Prostate gland (tissue), 2 donors: ENCODE data around the gene ACTG2. TPM values are rescaled to one million over a fixed set of nuclear protein-coding genes. Genes with fewer than 3 reads are reported as not detected.

ENCODE experiments used
- DNase-seq: peaks from one replicate; pipeline ENCODE4 v3.0.0-alpha.2; 2019; ENCODE audit warnings: low spot score
- H3K27ac ChIP-seq, 2 donors: fragments of 200-600 bp; sonication (generic); 2 replicates each; pipeline ENCODE4 v1.5.1; 2017 to 2019
- H3K27me3 ChIP-seq: fragments of 200-600 bp; sonication (generic); replicated peaks from 2 replicates; pipeline ENCODE4 v1.5.1; 2019; ENCODE audit not compliant: insufficient read depth
- H3K36me3 ChIP-seq, 2 donors: fragments of 200-600 bp; sonication (generic); 1 replicate in 1 of 2; 2 replicates in 1 of 2; pipeline versions ENCODE4 v1.5.1 to v1.8.1; 2017 to 2019
- H3K4me1 ChIP-seq: fragments of 200-600 bp; sonication (generic); replicated peaks from 2 replicates; pipeline ENCODE4 v1.5.1; 2019
- H3K4me3 ChIP-seq, 2 donors: fragments of 200-600 bp; sonication (generic); 2 replicates each; pipeline ENCODE4 v1.5.1; 2017 to 2019
- H3K9me3 ChIP-seq: fragments of 200-600 bp; sonication (generic); 2 replicates; pipeline ENCODE4 v1.5.1; 2017
- CTCF ChIP-seq, 4 experiments: fragments of 200-600 bp in 2 of 4; fragments of 450-650 bp in 2 of 4; sonication (generic) in 2 of 4; IDR thresholded peaks; 1 replicate in 3 of 4; 2 replicates in 1 of 4; pipeline ENCODE4 v1.5.1; 2016 to 2019; ENCODE audit warnings: antibody characterized with exemption in 4 of 4, mild to moderate bottlenecking in 2 of 4, moderate library complexity in 2 of 4
- POLR2A ChIP-seq: fragments of 450-650 bp; IDR thresholded peaks from one replicate; pipeline ENCODE4 v1.6.1; 2016; ENCODE audit warnings: antibody characterized with exemption, mild to moderate bottlenecking
- POLR2AphosphoS5 ChIP-seq: sonication (generic); formaldehyde crosslinking; IDR thresholded peaks from one replicate; pipeline ENCODE4 v1.6.1; 2017; ENCODE audit warnings: antibody characterized with exemption
- WGBS: methylation state at CpG from one replicate; pipeline ENCODE4 v1.1.5; 2018; 5-methylcytosine and 5-hydroxymethylcytosine counted together
- intact Hi-C: fragments of 100-400 bp; cut with DNase I; formaldehyde crosslinking; loops from one replicate; pipeline ENCODE4 v1.14.2; 2022
- total RNA-seq, 2 donors: library from RNA; depleted of rRNA; stranded (reverse); fragments of >200 nt; gene quantifications; one replicate each; pipeline ENCODE4 v1.1.0, GENCODE V29; 2016

The ACTG2 gene
- total RNA-seq, 2 donors from 2014 or later = 1,031 to 1,176 TPM

DNA sequence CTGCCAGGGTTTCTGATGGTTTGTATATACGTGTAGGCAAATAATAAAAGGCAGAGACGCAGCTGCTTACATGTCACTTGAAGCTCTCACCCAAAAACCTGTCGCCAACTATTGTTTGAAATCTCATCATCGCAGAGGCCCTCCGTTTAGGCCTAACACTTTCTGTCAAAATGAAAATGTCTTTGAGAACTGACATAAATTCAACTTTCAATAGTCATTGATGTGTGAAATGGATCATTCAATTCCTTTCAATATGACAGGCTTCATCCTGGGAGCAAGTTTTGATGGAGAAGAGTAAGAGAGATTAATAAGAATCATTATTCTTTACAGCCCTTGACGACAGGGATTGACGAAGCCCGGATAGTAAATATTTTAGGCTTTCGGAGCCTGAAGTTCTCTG is 2.7 kb downstream of the ACTG2 start:
- Histone ChIP-seq H3K4me1 (no peaks in the 10 kb centered on the region), H3K4me3 (peak overlapping the region; percentile 15 to 29), H3K27me3 (no peaks in the 10 kb centered on the region), H3K27ac (peak overlapping the region; percentile 67 to 80), H3K36me3 (no peaks in the 10 kb centered on the region), H3K9me3 (no peaks in the 10 kb centered on the region)
- WGBS = 47% methylated on average over 9 of the region's 9 CpGs
- intact Hi-C loops = no loop called here
- no peak for DNase-seq
- TF ChIP-seq CTCF (IDR thresholded peaks at IDR 0.05) = no peak
- no peak for TF ChIP-seq POLR2AphosphoS5
- TF ChIP-seq POLR2A = no peak

- no peaks in the 10 kb centered on the region for H3K4me1 ChIP-seq
- DNase-seq = no peak
- no peaks in the 10 kb centered on the region for H3K9me3 ChIP-seq
- WGBS = 57% methylated on average over 15 of the region's 15 CpGs
- H3K36me3 ChIP-seq = no peaks in the 10 kb centered on the region
- TF ChIP-seq POLR2AphosphoS5 (no peak), POLR2A (no peak), CTCF (IDR thresholded peaks at IDR 0.05) (no peak)
- intact Hi-C loops = no loop called here
- H3K27me3 ChIP-seq = no peaks in the 10 kb centered on the region
- peak overlapping the region; percentile 15 to 29 for H3K4me3 ChIP-seq
- peak overlapping the region; percentile 67 to 80 for H3K27ac ChIP-seq
Measured at GRCh38 chr2:73896362-73897239, 3.8 kb downstream of the ACTG2 start.

- intact Hi-C loops = no loop called here
- Histone ChIP-seq H3K4me3 (peak overlapping the region; percentile 15 to 29), H3K36me3 (no peaks in the 10 kb centered on the region), H3K27me3 (no peaks in the 10 kb centered on the region), H3K9me3 (no peaks in the 10 kb centered on the region), H3K27ac (peak overlapping the region; percentile 67 to 80), H3K4me1 (no peaks in the 10 kb centered on the region)
- WGBS = 62% methylated on average over 4 of the region's 4 CpGs
- no peak for TF ChIP-seq CTCF (IDR thresholded peaks at IDR 0.05)
- TF ChIP-seq POLR2AphosphoS5 = peak; percentile 2
- no peak for DNase-seq
Measured at GRCh38 chr2:73897240-73897583, 4.4 kb downstream of the ACTG2 start.

- H3K27ac ChIP-seq = peak overlapping the region in 1 of 2 donors; percentile 80
- H3K27me3 ChIP-seq = no peaks in the 10 kb centered on the region
- 24% methylated on average over 6 of the region's 6 CpGs for WGBS
- peak overlapping the region; percentile 15 to 29 for H3K4me3 ChIP-seq
- no peaks in the 10 kb centered on the region for H3K36me3 ChIP-seq
- DNase-seq = no peak
- no peaks in the 10 kb centered on the region for H3K4me1 ChIP-seq
- no peak for TF ChIP-seq CTCF (IDR thresholded peaks at IDR 0.05)
- no peak for TF ChIP-seq POLR2A
- TF ChIP-seq POLR2AphosphoS5 = peak; percentile 57
- H3K9me3 ChIP-seq = no peaks in the 10 kb centered on the region
- intact Hi-C loops = no loop called here
Measured at GRCh38 chr2:73897934-73898333, 5.1 kb downstream of the ACTG2 start.

GRCh38 chr2:73899801-73900336 is 7.1 kb downstream of the ACTG2 start:
- DNase-seq = no peak
- H3K4me3 ChIP-seq = peak overlapping the region in 1 of 2 donors; percentile 7
- no peaks in the 10 kb centered on the region for H3K4me1 ChIP-seq
- no peak for TF ChIP-seq CTCF (IDR thresholded peaks at IDR 0.05)
- no peak for TF ChIP-seq POLR2A
- no peak for TF ChIP-seq POLR2AphosphoS5
- intact Hi-C loops = no loop called here
- WGBS = 53% methylated on average over 8 of the region's 8 CpGs
- H3K36me3 ChIP-seq = no peaks in the 10 kb centered on the region
- no peak overlapping the region for H3K27ac ChIP-seq
- H3K27me3 ChIP-seq = no peaks in the 10 kb centered on the region
- no peaks in the 10 kb centered on the region for H3K9me3 ChIP-seq
